HEK293T (cell line): ENCODE results near the gene PITPNM2.

Experiments
- ARNT ChIP-seq: fragments of 450-650 bp; IDR thresholded peaks from 2 replicates; pipeline ENCODE4 v1.6.1; 2017; ENCODE audit warnings: mild to moderate bottlenecking
- CTBP1 ChIP-seq: fragments of 450-650 bp; IDR thresholded peaks from 2 replicates; pipeline ENCODE4 v1.6.1; 2016; ENCODE audit warnings: borderline replicate concordance
- FOXA1 ChIP-seq: fragments of 450-650 bp; IDR thresholded peaks from 2 replicates; pipeline ENCODE4 v1.6.1; 2016; ENCODE audit warnings: mild to moderate bottlenecking
- FOXK2 ChIP-seq: fragments of 450-650 bp; IDR thresholded peaks from 2 replicates; pipeline ENCODE4 v1.6.1; 2016; ENCODE audit warnings: mild to moderate bottlenecking
- FOXM1 ChIP-seq: fragments of 450-650 bp; IDR thresholded peaks from 2 replicates; pipeline ENCODE4 v1.6.1; 2017; ENCODE audit warnings: mild to moderate bottlenecking, borderline replicate concordance
- LEF1 ChIP-seq: fragments of 450-650 bp; IDR thresholded peaks from 2 replicates; pipeline ENCODE4 v1.6.1; 2017; ENCODE audit warnings: mild to moderate bottlenecking, borderline replicate concordance
- SP1 ChIP-seq: fragments of 450-650 bp; IDR thresholded peaks from 2 replicates; pipeline ENCODE4 v1.6.1; 2017
- SUZ12 ChIP-seq: fragments of 450-650 bp; IDR thresholded peaks from 2 replicates; pipeline ENCODE4 v1.6.1; 2016; ENCODE audit warnings: mild to moderate bottlenecking

DNA sequence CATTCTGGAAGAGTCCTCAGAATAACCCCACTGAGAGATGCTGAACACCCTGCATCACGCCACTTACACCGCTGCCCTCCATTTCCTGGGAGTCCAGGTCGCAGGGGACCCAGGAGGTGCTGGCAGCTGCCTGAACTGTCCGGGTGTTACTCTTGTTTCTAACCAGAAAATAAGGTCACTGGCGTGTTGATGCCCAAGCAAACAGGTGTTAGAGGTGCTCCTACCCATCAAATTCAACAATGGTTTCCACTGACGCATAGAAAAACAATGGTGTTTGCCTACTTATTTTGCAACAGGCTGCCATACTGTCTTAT lies 23.8 kb downstream of the PITPNM2 start:
- TF ChIP-seq LEF1, result no peak
- TF ChIP-seq SP1, result no peak
- TF ChIP-seq FOXM1, result no peak
- TF ChIP-seq SUZ12, result no peak
- TF ChIP-seq ARNT, result no peak
- TF ChIP-seq CTBP1, result no peak
- no peak for TF ChIP-seq FOXA1
- no peak for TF ChIP-seq FOXK2
